DOHH2 (cell line): ENCODE measurements around the gene HAGHL.

ENCODE experiments used
- H3F3A ChIP-seq: fragments of 200-600 bp; sonication (generic), shearing (Covaris generic); 2 replicates; pipeline ENCODE4 v1.6.0; 2016; ENCODE audit warnings: antibody characterized with exemption, mild to moderate bottlenecking; ENCODE audit not compliant: control insufficient read depth, insufficient read depth
- H3K27ac ChIP-seq: fragments of 200-600 bp; sonication (generic); 2 replicates; pipeline ENCODE4 v1.5.1; 2014; ENCODE audit warnings: low read depth, mild to moderate bottlenecking, low read length, moderate library complexity
- H3K27me3 ChIP-seq: fragments of 200-600 bp; sonication (generic); 2 replicates; pipeline ENCODE4 v1.6.1; 2014; ENCODE audit warnings: mild to moderate bottlenecking, low read length, mixed read lengths; ENCODE audit not compliant: control insufficient read depth
- H3K36me3 ChIP-seq: fragments of 200-600 bp; sonication (generic); 2 replicates; pipeline ENCODE4 v1.6.1; 2014; ENCODE audit warnings: mild to moderate bottlenecking, low read length, moderate library complexity, mixed read lengths; ENCODE audit not compliant: control insufficient read depth
- H3K4me1 ChIP-seq: fragments of 200-600 bp; sonication (generic); 2 replicates; pipeline ENCODE4 v1.6.1; 2014; ENCODE audit warnings: mild to moderate bottlenecking, low read length, mixed read lengths; ENCODE audit not compliant: control insufficient read depth
- H3K4me2 ChIP-seq: fragments of 200-600 bp; sonication (generic); 2 replicates; pipeline ENCODE4 v1.6.0; 2014; ENCODE audit warnings: mild to moderate bottlenecking, low read length, moderate library complexity
- H3K4me3 ChIP-seq: fragments of 200-600 bp; sonication (generic); 2 replicates; pipeline ENCODE4 v1.5.1; 2014; ENCODE audit warnings: mild to moderate bottlenecking, low read length, mixed read lengths
- H3K79me2 ChIP-seq: fragments of 200-600 bp; sonication (generic); 2 replicates; pipeline ENCODE4 v1.6.1; 2014; ENCODE audit warnings: mild to moderate bottlenecking, low read length, mixed read lengths; ENCODE audit not compliant: control insufficient read depth
- H3K9me2 ChIP-seq: fragments of 200-600 bp; sonication (generic); replicated peaks from 2 replicates; pipeline ENCODE4 v1.6.1; 2014; ENCODE audit warnings: mild to moderate bottlenecking, low read length, mixed read lengths; ENCODE audit not compliant: control insufficient read depth
- H3K9me3 ChIP-seq: fragments of 200-600 bp; sonication (generic); 2 replicates; pipeline ENCODE4 v1.6.1; 2014; ENCODE audit warnings: antibody characterized with exemption, low read length, mixed read lengths; ENCODE audit not compliant: control insufficient read depth, insufficient read depth
- H4K20me1 ChIP-seq: fragments of 200-600 bp; sonication (generic); 2 replicates; pipeline ENCODE4 v1.6.0; 2014; ENCODE audit warnings: low read depth, mild to moderate bottlenecking, antibody characterized with exemption, low read length, moderate library complexity; ENCODE audit not compliant: control insufficient read depth, insufficient read depth
- EZH2phosphoT487 ChIP-seq: fragments of 200-600 bp; sonication (generic); IDR thresholded peaks from 2 replicates; pipeline ENCODE4 v1.6.1; 2017; ENCODE audit warnings: borderline replicate concordance, mild to moderate bottlenecking, antibody characterized with exemption, low read length, moderate library complexity, mixed read lengths
- TF ChIP-seq, protein P1 (sequence below): fragments of 200-600 bp; sonication (generic); IDR thresholded peaks from one replicate; pipeline ENCODE4 v1.5.1; 2014; ENCODE audit warnings: antibody characterized with exemption, mild to moderate bottlenecking, low read depth, low read length; ENCODE audit not compliant: poor library complexity, severe bottlenecking

Gene HAGHL

GRCh38 chr16:743794-744500, 17.0 kb downstream of the HAGHL start:
- peaks cover 15% of the 10 kb centered on the region for H3K36me3 ChIP-seq
- no peaks in the 10 kb centered on the region for H3K9me3 ChIP-seq
- peaks cover 6% of the 10 kb centered on the region; the same call in 1 of the 2 replicates for H3F3A ChIP-seq
- no peaks in the 10 kb centered on the region for H4K20me1 ChIP-seq
- no peaks in the 10 kb centered on the region for H3K27me3 ChIP-seq
- no peak overlapping the region for H3K27ac ChIP-seq
- peaks cover 20% of the 10 kb centered on the region for H3K4me1 ChIP-seq
- H3K79me2 ChIP-seq, result peaks cover 17% of the 10 kb centered on the region
- no peak overlapping the region for H3K4me2 ChIP-seq
- no peak overlapping the region for H3K4me3 ChIP-seq
- TF ChIP-seq, protein P1, sequence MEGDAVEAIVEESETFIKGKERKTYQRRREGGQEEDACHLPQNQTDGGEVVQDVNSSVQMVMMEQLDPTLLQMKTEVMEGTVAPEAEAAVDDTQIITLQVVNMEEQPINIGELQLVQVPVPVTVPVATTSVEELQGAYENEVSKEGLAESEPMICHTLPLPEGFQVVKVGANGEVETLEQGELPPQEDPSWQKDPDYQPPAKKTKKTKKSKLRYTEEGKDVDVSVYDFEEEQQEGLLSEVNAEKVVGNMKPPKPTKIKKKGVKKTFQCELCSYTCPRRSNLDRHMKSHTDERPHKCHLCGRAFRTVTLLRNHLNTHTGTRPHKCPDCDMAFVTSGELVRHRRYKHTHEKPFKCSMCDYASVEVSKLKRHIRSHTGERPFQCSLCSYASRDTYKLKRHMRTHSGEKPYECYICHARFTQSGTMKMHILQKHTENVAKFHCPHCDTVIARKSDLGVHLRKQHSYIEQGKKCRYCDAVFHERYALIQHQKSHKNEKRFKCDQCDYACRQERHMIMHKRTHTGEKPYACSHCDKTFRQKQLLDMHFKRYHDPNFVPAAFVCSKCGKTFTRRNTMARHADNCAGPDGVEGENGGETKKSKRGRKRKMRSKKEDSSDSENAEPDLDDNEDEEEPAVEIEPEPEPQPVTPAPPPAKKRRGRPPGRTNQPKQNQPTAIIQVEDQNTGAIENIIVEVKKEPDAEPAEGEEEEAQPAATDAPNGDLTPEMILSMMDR, result peak; percentile 52
- TF ChIP-seq EZH2phosphoT487, result no peak
- H3K9me2 ChIP-seq, result no peaks in the 10 kb centered on the region

GRCh38 chr16:745739-746138, 18.8 kb downstream of the HAGHL start:
- H3K9me3 ChIP-seq, result no peaks in the 10 kb centered on the region
- no peak overlapping the region for H3K27ac ChIP-seq
- TF ChIP-seq, protein P1, result peak; percentile 41
- TF ChIP-seq EZH2phosphoT487, result no peak
- no peaks in the 10 kb centered on the region for H4K20me1 ChIP-seq
- H3K9me2 ChIP-seq, result no peaks in the 10 kb centered on the region
- H3K4me2 ChIP-seq, result no peak overlapping the region
- H3K27me3 ChIP-seq, result no peaks in the 10 kb centered on the region
- H3K36me3 ChIP-seq, result no peaks in the 10 kb centered on the region
- no peaks in the 10 kb centered on the region for H3K79me2 ChIP-seq
- peaks cover 9% of the 10 kb centered on the region; the same call in 1 of the 2 replicates for H3K4me1 ChIP-seq
- no peak overlapping the region for H3K4me3 ChIP-seq
- no peaks in the 10 kb centered on the region for H3F3A ChIP-seq

GRCh38 chr16:746637-747036, 19.7 kb downstream of the HAGHL start:
- no peaks in the 10 kb centered on the region for H3K9me3 ChIP-seq
- H3K9me2 ChIP-seq, result no peaks in the 10 kb centered on the region
- H3K79me2 ChIP-seq, result no peaks in the 10 kb centered on the region
- H3K4me2 ChIP-seq, result no peak overlapping the region
- H3K4me3 ChIP-seq, result no peak overlapping the region
- H3K27me3 ChIP-seq, result no peaks in the 10 kb centered on the region
- TF ChIP-seq EZH2phosphoT487, result no peak
- H3K36me3 ChIP-seq, result no peaks in the 10 kb centered on the region
- no peak overlapping the region for H3K27ac ChIP-seq
- H4K20me1 ChIP-seq, result no peaks in the 10 kb centered on the region
- H3K4me1 ChIP-seq, result peaks cover 4% of the 10 kb centered on the region; the same call in 1 of the 2 replicates
- H3F3A ChIP-seq, result no peaks in the 10 kb centered on the region

DNA sequence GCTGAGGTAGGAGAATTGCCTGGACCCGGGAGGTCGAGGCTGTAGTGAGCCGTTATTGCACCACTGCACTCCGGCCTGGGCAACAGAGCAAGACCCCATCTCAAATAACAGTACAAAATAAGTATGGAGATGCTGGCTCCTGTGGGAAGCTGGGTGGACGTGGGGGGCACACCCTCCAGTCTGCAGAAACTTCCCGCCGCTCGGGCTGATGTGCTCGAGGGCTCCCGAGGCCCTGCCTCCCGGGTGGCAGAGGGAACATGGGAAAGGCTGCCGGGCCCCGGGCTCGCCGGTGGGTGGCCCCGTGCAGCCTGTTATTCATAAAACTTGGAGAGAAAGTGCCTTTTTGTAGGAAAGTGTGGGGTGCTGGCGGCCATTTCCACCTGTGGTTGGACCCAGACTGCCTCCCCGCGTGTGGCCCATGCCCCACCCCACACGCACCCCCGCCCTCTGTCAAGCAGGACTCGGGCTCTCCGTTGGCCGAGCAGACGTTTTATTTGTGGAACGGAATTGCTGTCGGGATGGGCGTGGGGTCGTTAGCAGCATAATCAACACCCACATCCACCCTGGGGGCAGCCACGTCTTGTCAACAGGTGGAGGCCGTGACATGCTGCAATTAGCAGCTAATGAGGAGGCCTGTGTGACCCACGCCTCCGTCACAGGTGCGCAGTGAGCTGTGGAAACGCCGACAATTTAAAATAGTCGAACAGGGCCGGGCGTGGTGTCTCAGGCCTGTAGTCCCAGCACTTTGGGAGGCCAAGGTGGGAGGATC, 21.3 kb downstream of the HAGHL start:
- Histone ChIP-seq H3K27ac (no peak overlapping the region), H3K27me3 (no peaks in the 10 kb centered on the region), H3K9me2 (no peaks in the 10 kb centered on the region), H3K4me3 (no peak overlapping the region), H3K4me1 (no peaks in the 10 kb centered on the region), H3K36me3 (no peaks in the 10 kb centered on the region), H3K4me2 (no peak overlapping the region), H4K20me1 (no peaks in the 10 kb centered on the region), H3F3A (no peaks in the 10 kb centered on the region), H3K9me3 (no peaks in the 10 kb centered on the region), H3K79me2 (no peaks in the 10 kb centered on the region)
- TF ChIP-seq, protein P1, result no peak
- TF ChIP-seq EZH2phosphoT487, result no peak
